GM19467 (cell line): ENCODE measurements around the gene VIPR2.

Experiments
- ATAC-seq: cut with Tn5 transposase; IDR thresholded peaks from one replicate; pipeline ENCODE4 v1.9.1; 2021; ENCODE audit warnings: mild to moderate bottlenecking, moderate library complexity; ENCODE audit not compliant: unreplicated experiment

The VIPR2 gene

DNA sequence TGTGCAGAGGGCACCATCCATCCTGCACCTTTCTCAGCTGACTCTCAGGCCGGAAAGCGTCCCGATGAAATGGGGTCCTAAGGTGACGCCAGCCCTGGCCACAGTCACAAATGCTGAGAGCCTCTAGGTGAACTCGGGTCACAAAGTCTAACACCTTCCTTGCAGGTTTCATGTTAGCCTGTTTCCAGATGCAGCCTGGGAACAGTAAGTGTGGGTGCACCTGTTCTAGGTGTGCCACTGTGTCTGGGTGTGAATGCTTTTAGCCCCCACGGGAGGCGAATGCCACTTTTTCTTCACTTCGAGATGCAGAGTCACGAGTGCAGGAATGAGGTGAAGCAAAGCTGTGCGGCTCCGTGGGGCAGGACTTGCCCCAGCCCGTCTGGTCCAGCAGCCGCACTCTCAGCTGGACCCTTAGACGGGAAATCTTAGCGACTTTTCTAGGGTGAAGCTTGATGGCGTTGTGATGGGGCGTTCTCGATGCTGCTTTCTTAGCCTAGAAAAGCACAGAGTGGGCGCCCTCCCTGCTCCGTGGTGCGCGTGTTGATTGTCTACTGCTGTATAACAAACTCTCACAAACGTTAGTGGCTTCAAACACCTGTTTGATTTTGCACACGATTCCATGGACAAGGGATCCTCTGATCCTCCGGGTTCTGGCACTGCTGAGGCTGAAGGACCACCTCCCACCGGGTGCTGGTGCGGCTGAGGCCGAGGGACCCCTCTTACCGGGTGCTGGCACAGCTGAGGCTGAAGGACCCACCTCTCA is 13.6 kb upstream of the VIPR2 start:
- no peak for ATAC-seq

DNA sequence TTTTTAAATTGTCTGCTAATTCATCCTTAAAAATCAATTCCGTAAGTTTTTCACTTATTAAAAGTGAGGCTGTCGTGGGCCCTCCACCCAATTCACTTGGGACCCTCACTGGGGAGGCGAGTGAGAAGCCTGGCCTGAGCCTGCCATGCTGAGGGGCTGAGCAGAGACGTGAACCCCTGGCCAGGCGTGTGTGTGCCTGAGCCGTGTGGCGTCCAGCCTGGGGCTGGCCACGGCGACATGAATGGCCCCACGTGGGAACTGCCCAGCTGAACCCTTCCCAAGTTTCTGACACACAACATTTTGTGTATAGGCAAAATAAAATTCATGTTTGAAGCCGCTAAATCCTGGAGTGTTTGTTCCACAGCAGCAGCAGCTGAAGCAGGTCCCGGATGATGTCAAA is 13.0 kb upstream of the VIPR2 start:
- no peak for ATAC-seq

DNA sequence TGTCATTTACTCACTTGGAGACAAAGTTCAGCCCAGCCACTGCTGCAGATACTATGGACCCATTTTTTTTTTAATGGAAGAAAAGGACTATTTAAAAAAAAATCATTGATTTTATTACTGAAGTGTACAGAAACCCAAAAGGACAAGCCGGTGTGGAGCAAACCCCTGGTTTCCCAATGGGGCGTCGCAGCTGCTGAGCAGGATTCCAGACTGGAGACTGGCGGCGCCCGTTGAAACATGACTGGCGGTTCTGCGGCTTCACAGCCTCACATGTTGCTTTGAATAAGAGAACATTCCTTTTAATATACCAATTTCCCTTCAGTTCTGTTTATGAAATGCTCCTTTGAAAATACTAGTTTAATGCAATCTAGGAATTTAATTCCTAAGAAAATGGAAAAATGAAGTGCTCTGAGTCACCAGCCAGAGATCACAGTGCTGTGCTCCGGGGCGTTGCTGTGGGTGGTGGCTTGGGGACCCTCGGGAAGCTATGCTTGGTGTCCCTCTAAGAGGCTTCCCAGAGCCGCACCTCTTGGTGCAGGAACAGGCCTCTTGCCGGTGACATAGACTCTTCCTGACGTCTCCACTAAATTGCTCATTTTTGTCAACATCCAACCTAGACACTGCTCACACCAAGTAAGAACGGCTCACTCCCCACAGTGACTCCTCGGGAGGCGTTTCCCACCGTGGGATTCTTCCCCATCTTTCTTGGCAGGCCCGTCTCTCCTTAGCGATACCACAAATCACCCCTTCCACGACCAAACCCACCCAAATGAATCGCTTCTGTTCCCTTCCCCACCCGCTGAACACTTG is 12.0 kb upstream of the VIPR2 start:
- no peak for ATAC-seq

DNA sequence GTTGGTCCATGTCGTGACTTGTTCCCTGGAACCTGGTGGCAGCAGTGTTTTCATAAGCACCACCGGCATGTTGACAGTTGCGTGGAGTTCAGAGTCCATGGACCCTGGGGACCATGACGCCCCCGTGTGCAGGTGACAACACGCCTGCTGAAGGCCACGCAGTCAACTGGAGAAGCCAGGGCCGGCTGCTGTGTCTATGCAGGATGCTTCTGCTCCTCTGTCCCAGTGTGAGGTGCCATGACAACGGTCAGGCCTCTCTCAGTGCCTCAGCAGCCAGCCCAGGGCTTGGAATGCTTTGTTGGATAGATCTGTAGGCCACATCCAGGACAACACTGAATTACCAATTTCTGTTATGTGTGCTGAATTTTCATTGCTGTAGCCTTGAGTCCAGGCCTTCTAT is 10.7 kb upstream of the VIPR2 start:
- no peak for ATAC-seq

DNA sequence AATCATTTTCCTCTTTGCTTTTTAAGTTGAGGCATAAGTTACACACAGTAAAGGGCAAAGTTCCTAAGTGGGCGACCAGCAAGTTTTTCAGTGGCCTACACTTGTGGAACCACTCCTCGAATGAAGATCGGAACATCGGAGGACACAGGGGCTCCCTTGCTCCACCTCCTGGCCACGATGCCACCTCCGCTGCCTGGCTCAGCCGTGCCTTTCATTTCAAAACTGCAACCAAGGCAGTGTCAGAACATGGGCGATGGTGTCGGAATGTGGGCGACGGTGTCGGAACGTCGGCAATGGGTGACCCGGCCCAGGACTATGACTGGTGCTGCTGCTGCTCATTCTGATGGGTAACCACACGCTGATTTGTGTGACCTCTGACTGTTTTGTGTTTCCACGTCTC is 9.6 kb upstream of the VIPR2 start:
- ATAC-seq, result no peak

DNA sequence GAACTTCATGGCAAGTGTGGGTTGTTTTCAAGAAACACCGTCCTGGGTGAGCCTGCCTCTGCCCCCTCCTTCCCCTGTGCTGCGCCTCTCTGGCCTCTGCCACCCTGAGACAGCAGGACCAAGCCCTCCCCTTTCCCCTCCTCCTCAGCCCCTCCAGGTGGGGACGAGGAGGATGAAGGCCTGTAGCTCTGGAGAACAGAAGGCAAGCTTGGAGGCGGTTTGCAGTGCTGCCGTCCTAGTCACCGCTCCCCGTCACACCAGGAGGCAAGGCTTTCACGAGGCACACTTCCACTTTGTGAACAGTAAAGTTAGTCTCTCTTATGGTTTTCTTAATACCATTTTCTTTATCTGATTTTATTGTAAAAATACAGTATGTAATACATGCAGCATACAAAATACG is 8.8 kb upstream of the VIPR2 start:
- no peak for ATAC-seq

DNA sequence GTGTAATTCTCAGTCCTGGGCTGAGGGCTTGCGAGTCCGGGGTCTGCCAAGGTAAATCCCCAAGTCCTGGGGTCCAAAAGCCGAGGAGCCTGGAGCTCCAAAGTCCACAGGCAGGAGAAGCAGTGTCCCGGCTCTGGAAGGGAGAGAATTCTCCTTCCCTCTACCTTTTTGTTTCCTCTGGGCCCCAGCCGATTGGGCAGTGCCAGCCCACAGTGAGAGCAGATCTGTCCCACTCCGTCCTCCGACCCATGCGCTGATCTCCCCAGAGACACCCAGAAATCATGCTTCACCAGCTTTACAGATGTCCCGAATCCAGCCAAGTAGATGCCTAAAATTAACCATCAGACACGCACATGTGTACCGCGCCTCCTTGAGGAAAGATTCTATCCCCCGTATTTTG is 8.1 kb upstream of the VIPR2 start:
- ATAC-seq, result no peak

DNA sequence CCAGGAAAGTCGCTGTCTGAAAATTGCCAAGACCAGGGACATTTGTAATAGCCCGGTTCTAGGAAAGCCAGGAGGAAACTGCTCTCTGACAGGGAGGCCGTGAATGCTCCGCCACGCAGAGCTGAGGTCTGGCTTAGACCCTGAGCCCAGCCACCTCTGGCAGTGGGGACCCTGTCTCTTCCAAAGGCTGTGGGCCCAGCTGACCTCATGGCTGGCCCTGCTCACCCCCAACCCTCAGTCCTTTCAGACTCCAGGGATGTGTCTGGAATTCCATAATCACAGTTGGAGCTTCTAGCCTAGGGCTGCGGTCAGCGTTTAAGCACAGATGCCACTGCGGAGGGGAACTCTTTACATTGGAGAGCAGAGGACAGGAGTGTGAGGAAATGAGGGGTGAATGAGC is 6.6 kb upstream of the VIPR2 start:
- no peak for ATAC-seq

DNA sequence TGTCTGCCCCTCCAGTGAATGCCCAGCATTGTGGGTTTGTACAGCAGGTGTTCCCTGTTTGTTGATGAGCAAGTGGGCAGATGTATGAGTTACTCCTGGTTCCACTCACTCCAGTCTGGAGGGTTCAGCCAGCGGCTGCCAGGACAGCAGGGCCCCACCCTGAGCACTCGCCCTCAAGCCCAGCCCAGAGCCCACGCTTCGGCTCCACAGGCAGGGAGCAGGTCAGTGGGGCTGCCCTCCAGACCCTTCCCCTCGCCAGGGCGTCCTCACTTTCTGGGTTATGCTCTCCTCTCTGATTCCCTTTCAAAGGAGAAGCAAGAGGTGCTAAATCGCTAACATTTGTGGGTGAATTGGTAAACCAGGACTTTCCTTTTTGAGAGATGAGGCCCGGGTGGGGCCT is 4.8 kb upstream of the VIPR2 start:
- no peak for ATAC-seq

DNA sequence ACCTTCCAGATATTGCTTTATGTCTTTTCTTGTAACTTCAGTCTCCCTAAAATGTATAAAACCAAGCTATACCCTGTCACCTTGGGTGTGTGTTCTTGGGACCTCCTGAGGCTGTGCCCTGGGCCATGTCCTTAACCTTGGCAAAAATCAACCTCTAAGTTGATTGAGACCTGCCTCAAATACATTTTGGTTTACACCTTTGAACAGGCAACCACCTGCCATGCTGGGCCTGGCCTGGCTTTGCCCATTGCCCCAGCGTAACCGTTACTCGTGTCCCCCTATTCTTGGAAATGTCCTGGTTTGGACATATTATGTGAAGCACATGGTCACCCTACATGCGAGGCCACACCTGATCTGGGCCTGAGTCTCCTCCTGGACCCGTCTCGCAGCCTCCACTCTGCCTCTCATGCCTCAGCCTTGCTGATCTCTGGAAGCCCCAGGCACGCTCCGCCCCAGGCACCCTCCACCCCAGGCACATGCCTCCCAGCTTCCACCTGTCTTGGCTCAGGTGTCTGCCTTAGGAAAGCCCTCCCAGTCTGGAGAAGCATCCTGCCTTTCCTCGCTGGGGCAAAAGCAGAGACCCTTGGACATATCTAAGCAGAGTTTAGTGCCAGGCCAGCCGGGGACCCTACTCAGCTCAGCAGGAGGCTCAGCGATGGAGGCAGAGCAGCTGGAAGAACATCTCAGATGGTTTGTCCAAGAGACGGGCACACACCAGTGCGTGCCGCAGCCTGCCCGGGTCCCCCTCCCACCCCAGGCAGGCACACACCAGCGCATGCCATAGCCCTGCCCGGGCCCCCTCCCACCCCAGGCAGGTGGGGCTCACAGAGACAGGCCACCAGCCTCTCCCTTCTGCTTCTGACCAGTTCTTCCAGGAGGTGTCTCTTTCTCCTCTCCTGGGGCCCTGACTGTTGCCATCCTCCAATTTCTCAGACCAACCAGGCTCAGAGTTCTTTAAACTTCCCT is 4.0 kb upstream of the VIPR2 start:
- no peak for ATAC-seq

DNA sequence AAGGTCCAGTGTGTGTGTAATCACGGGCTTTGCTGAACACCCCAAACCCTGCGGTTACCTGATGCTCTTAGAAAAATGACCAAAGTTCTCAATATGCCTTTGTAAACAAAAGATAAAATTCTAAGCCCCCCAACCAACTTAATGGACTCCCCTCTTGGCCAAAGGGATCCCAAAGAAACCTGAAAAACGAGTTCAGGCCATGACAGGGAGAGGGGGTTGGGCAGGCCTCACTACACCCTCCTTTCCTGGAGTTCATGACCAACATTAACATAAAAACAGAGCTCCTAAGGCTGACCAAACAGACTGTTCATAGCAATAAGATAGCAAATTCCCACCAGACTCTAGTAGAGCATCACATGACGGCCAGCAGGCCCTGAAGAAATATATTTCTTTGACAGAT is 3.0 kb upstream of the VIPR2 start:
- ATAC-seq, result no peak

DNA sequence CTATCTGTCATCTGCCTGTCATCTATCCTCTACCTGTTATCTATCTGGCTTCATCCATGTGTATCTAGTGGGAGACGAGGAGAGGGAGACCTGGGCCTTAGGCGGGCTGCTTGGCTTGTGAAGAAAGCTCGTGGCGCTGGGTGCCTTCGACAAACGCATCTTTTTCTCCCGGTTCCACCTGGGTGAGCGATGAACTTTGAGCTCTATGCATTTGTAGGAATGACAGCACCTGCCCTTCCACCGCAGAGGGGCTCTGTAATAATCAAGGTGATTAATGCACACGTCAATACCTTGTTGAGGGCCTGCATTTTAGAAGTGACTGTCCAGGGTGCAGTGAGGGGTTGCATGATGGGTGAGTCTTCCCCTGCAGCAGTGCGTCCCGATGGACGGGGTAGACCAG is 2.6 kb upstream of the VIPR2 start:
- ATAC-seq, result no peak

DNA sequence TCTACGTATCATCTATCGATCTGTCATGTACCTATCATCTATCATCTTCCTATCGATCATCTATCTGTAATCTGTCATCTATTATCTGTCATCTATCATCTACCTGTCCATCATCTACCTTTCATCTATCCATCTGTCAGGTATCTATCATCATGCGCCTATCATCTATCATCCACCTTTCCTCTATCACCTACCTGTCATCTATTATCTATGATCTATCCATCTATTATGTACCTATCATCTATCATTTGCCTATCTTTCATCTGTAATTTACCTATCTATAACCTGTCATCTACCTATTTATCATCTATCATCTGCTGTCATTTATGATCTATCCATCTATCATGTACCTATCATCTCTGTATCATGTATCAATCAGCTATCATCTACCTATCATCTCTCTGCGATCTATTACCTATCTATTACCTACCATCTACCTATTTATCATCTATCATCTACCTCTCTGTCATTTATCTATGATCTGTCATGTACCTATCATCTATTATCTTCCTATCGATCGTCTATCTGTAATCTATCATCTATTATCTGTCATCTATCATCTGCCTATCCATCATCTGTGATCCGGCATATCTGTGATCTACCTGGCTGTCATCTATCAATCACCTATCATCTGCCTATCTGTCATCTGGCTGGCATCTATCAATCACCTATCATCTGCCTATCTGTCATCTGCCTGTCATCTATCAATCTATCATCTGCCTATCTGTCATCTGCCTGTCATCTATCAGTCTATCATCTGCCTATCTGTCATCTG is 1.6 kb upstream of the VIPR2 start:
- no peak for ATAC-seq

DNA sequence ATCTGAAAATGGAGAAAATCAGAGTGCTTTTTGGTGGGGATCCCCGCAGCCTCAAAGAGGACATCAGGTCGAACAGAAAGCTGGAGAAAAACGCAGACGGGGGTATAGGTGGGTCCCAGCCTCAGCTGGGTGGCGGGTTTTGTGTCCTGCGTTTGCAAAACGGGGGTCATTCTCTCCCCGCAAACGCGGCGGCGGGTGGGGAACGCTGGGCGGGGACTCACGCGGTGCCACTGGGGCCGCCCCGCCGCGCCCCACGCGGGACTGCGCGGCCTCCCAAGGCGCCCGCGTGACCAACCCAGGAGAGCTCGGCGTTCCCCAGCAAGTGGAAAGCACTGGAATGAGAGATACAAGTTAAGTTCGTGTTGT is 806 bp upstream of the VIPR2 start:
- ATAC-seq, result no peak

DNA sequence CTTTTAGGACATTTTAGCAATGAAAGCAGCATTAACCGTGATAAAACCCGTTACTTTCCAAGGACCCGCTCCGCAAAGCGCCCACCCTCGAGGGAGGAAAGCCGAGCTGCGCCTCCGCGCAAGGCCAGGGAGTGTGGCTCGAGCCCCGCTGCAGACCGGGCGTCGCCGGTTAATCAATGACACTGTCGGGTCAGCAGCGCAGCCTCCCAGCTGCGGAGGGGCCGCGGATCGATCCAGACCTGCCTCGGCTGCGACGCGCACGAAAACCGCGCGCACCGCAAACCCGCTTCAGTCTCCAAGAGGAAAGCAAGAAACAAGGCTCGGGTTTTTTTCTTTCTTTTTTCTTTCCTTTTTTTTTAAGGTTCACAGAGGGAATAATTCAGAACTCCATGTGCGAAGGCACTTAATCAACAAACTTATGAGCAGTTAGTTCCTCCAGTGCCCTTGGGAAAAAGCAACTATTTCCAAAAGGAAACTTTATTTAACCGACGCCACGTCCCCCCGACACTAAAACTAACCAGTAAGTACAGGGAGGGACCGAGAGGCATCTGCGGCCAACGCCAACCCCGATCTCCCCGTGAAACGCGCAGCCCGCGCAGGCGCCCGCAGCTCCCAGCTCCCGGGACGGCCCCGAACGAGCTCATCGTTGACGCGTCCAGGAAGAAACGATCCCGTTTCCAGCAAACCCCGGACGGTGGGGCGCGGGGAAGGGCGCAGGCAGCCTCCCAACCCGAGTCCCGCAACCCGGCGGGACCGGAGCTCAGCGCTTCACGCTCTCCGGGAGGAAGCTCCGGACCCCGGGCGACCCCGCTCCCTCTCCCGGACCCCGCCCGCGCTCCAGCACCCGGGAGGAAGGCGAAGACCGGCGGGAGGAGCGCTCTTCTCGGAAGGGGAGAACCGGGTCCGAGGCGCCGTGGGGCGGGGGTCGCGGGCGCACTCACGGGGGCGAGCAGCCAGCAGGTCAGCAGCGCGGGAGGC is 598 bp downstream of the VIPR2 start:
- ATAC-seq, result no peak

DNA sequence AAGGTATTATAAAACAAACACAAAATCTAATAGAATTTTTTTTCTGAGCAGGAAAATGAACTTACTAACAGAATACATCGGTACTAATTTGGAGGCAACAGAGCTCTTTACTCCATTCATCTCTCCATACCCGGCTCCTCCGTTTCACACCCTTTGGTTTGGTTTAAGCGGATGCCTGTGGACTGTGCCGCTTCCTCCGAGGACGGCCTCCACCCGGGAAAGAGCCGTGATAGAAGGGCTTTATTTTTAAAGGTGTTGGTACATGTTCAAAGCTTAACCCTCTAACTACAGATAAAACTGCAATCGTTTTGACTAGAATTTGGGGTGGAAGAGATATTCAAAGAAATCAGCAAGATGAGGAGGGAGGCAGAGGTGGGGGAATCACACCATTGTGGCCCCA is 1.9 kb downstream of the VIPR2 start:
- ATAC-seq, result no peak

DNA sequence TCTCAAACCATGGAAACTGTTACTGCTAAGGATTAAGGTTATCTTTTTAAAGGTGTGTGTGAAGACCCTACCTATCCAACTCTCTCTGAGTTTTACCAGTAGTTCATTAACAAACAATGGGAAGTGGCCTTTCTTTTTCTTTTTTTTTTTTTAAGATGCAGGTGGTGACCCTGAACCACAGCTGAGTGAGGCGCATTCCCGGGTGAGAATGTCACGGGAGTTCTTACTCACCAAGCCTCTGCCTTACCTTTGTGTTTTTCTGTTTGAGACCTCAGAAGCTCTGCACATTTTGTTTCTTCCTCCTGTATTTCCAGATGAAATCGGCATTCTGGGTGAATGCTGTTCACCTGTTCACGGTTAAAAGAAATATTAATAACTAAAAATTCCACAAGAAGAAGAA is 2.5 kb downstream of the VIPR2 start:
- no peak for ATAC-seq

DNA sequence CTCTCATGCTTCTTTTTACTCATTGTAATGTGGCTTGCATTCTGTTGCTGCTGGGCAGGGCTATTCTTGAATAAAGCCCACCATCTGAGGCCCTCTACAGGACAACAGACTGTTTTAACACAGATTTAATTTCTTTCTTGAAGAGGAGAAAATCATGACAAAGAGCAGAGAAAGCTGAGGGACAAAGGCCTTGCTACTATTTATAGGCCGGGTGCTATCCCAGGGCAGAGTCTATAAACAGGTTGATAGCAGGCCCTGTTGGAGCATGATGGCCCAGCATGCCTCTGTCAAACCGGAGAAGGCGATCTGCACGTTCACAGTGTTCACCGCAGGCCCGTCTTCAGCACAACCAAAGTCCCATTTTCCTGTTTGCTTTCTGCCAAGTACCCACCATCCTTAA is 3.0 kb downstream of the VIPR2 start:
- ATAC-seq, result no peak

DNA sequence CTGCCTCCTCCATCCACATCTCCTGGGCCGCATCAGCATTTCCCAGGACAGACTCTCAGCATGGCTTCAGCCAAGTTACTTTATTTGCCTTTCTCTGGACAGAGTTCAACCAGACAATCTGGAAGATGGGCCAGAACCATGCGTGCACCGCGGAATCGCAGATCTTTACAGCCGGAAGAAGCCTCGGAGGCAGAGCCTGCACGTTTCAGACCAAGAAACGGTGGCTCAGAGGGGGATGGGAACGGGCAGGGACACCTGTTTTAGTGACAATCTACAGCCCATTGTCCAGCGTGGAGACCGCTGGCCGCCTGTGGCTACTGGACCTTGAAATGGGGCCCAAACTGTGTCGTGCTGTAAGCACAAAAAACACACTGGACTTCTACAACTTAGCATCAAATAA is 3.5 kb downstream of the VIPR2 start:
- no peak for ATAC-seq
